Measurements from ENCODE around the gene USP24.
"Not testable (repeated sequence)": the region's sequence is repeated elsewhere in the genome, so short reads cannot be mapped to it uniquely, and the experiment has no call there.

The USP24 gene

GRCh38 chr1:55050283-55050682 is 164.9 kb downstream of the USP24 start:
- no peak for DNase-seq

- DNase-seq, result no peak
Observed at GRCh38 chr1:55049914-55050278, 165.3 kb downstream of the USP24 start.

GRCh38 chr1:55049271-55049913 is 165.8 kb downstream of the USP24 start:
- DNase-seq, result no peak

- DNase-seq, result no peak
Observed at GRCh38 chr1:55048453-55049270, 166.5 kb downstream of the USP24 start.

- DNase-seq, result no peak
Observed at GRCh38 chr1:55047611-55048010, 167.6 kb downstream of the USP24 start.

- no peak for DNase-seq
Observed at GRCh38 chr1:55046871-55047270, 168.3 kb downstream of the USP24 start.

GRCh38 chr1:55045430-55045829 is 169.7 kb downstream of the USP24 start:
- DNase-seq, result no peak

GRCh38 chr1:55044617-55045397 is 170.4 kb downstream of the USP24 start:
- no peak for DNase-seq

- DNase-seq, result no peak
Observed at GRCh38 chr1:55043726-55044125, 171.4 kb downstream of the USP24 start.

GRCh38 chr1:55043011-55043410 is 172.2 kb downstream of the USP24 start:
- no peak for DNase-seq

- DNase-seq, result no peak
Observed at GRCh38 chr1:55041613-55042012, 173.6 kb downstream of the USP24 start.

GRCh38 chr1:55040933-55041494 is 174.2 kb downstream of the USP24 start:
- DNase-seq, result no peak

- no peak for DNase-seq
Observed at GRCh38 chr1:55040083-55040932, 174.9 kb downstream of the USP24 start.

- no peak for DNase-seq
Observed at GRCh38 chr1:55039342-55040082, 175.7 kb downstream of the USP24 start, which contains the start of gene PCSK9. PCSK9 (plus strand) TSS chr1:55039548; CDS start chr1:55039838, 290 bp downstream.

- no peak for DNase-seq
Observed at GRCh38 chr1:55038974-55039341, 176.2 kb downstream of the USP24 start.

- DNase-seq, result no peak
Observed at GRCh38 chr1:55038552-55038838, 176.7 kb downstream of the USP24 start.

GRCh38 chr1:55037733-55038551 is 177.2 kb downstream of the USP24 start:
- DNase-seq, result no peak

GRCh38 chr1:55035904-55036303 is 179.3 kb downstream of the USP24 start:
- no peak for DNase-seq

GRCh38 chr1:55034476-55035133 is 180.6 kb downstream of the USP24 start:
- no peak for DNase-seq

GRCh38 chr1:55033265-55033614 is 181.9 kb downstream of the USP24 start:
- no peak for DNase-seq

GRCh38 chr1:55031098-55031497 is 184.1 kb downstream of the USP24 start:
- DNase-seq, result not testable (repeated sequence)
